ENCODE measurements around the gene BCL2.

BCL2 gene

DNA sequence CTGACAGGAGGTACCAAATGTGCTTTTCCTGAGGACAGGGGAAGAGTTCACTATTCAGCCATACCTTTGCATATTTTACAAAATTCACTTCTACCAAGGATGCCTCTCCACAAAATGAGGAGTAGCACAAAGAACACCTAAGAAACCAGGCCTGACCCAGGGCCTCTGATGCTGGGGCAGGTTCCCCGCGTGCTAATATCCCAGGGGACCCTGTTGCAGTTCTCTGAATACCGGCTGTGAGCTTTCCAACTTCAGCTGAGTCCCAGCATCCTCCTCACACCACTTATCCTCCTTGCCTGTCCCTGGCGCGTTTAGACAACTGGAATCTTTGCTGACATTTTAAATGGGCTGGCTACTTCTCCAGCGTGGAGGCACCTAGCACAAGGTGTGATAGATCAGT lies 142.3 kb downstream of the BCL2 start:
- Histone ChIP-seq H3K4me3 (ENCODE audit: insufficient read depth, low read depth, low read length) (no peak overlapping the region), H3K27ac (ENCODE audit: insufficient read depth, low read depth, low read length, poor library complexity, severe bottlenecking) (no peak overlapping the region), H3K36me3 (ENCODE audit: control insufficient read depth, insufficient read depth, low read length) (no peaks in the 10 kb centered on the region), H3K4me1 (ENCODE audit: control insufficient read depth, insufficient read depth, low read length) (peaks cover 37% of the 10 kb centered on the region), H3K27me3 (ENCODE audit: control insufficient read depth, insufficient read depth, low read length, poor library complexity, severe bottlenecking) (no peaks in the 10 kb centered on the region), H3K9me3 (ENCODE audit: control insufficient read depth, low read length) (no peaks in the 10 kb centered on the region)
- WGBS, 2 experiments: 93% methylated on average over 6 of the region's 6 CpGs

DNA sequence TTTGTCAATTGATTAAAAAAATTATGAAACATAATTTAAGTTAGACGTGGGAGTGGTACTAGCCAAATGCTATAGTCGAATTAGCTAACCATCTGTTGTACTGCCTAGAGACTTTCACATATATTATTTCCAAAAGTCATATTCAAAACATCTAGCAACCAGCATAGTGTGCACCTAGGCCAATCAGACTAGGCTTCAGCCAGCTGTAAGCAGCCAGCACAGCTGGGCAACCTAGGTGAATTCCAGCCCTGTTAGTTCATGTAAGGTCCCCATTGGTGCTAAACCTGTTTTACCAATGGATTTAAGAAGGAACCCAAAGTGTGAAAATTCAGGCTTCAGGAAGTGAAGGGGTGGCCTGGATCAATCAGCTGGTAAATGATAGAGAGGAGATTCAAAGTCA lies 144.3 kb downstream of the BCL2 start:
- no peaks in the 10 kb centered on the region for H3K9me3 ChIP-seq (ENCODE audit: control insufficient read depth, low read length)
- H3K4me1 ChIP-seq (ENCODE audit: control insufficient read depth, insufficient read depth, low read length): peaks cover 31% of the 10 kb centered on the region
- H3K27ac ChIP-seq (ENCODE audit: insufficient read depth, low read depth, low read length, poor library complexity, severe bottlenecking): no peak overlapping the region
- H3K27me3 ChIP-seq (ENCODE audit: control insufficient read depth, insufficient read depth, low read length, poor library complexity, severe bottlenecking): no peaks in the 10 kb centered on the region
- H3K36me3 ChIP-seq (ENCODE audit: control insufficient read depth, insufficient read depth, low read length): no peaks in the 10 kb centered on the region
- 83 to 91% methylated on average over 2 of the region's 2 CpGs for WGBS, 2 experiments
- H3K4me3 ChIP-seq (ENCODE audit: insufficient read depth, low read depth, low read length): no peak overlapping the region

DNA sequence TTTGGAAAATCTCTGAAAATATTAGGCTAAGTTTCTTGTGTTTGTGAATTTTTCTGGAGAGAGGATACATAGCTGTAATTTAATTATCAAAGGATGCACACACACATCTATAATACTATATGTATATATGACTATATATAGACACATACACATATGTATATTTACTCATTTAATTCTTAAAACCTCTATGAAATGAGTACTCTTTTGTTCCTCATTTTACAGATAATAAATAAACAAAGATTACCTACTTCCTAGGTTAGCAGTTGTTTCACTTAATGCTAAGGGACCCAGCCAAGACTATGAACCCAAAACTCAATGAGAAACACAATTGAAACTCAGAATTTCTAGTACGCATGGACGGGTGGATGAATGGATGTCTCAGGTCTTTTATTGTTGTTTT lies 145.6 kb downstream of the BCL2 start:
- Histone ChIP-seq H3K27ac (ENCODE audit: insufficient read depth, low read depth, low read length, poor library complexity, severe bottlenecking) (no peak overlapping the region), H3K27me3 (ENCODE audit: control insufficient read depth, insufficient read depth, low read length, poor library complexity, severe bottlenecking) (no peaks in the 10 kb centered on the region), H3K4me1 (ENCODE audit: control insufficient read depth, insufficient read depth, low read length) (peaks cover 18% of the 10 kb centered on the region), H3K36me3 (ENCODE audit: control insufficient read depth, insufficient read depth, low read length) (no peaks in the 10 kb centered on the region), H3K9me3 (ENCODE audit: control insufficient read depth, low read length) (no peaks in the 10 kb centered on the region), H3K4me3 (ENCODE audit: insufficient read depth, low read depth, low read length) (no peak overlapping the region)
- WGBS, 2 experiments: 93 to 100% methylated on average over 2 of the region's 2 CpGs

- Histone ChIP-seq H3K4me1 (ENCODE audit: control insufficient read depth, insufficient read depth, low read length) (no peaks in the 10 kb centered on the region), H3K36me3 (ENCODE audit: control insufficient read depth, insufficient read depth, low read length) (no peaks in the 10 kb centered on the region), H3K27ac (ENCODE audit: insufficient read depth, low read depth, low read length, poor library complexity, severe bottlenecking) (no peak overlapping the region), H3K9me3 (ENCODE audit: control insufficient read depth, low read length) (no peaks in the 10 kb centered on the region), H3K27me3 (ENCODE audit: control insufficient read depth, insufficient read depth, low read length, poor library complexity, severe bottlenecking) (no peaks in the 10 kb centered on the region), H3K4me3 (ENCODE audit: insufficient read depth, low read depth, low read length) (no peak overlapping the region)
- 94 to 98% methylated on average over 4 to 5 of the region's 5 CpGs for WGBS, 2 experiments
Measured at GRCh38 chr18:63169853-63170252, 149.7 kb downstream of the BCL2 start.

GRCh38 chr18:63168287-63168686 lies 151.3 kb downstream of the BCL2 start:
- Histone ChIP-seq H3K4me1 (ENCODE audit: control insufficient read depth, insufficient read depth, low read length) (no peaks in the 10 kb centered on the region), H3K27ac (ENCODE audit: insufficient read depth, low read depth, low read length, poor library complexity, severe bottlenecking) (no peak overlapping the region), H3K27me3 (ENCODE audit: control insufficient read depth, insufficient read depth, low read length, poor library complexity, severe bottlenecking) (no peaks in the 10 kb centered on the region), H3K36me3 (ENCODE audit: control insufficient read depth, insufficient read depth, low read length) (no peaks in the 10 kb centered on the region), H3K9me3 (ENCODE audit: control insufficient read depth, low read length) (no peaks in the 10 kb centered on the region), H3K4me3 (ENCODE audit: insufficient read depth, low read depth, low read length) (no peak overlapping the region)
- 92 to 95% methylated on average over 5 of the region's 5 CpGs for WGBS, 2 experiments

GRCh38 chr18:63166142-63166541 lies 153.4 kb downstream of the BCL2 start:
- Histone ChIP-seq H3K9me3 (ENCODE audit: control insufficient read depth, low read length) (no peaks in the 10 kb centered on the region), H3K36me3 (ENCODE audit: control insufficient read depth, insufficient read depth, low read length) (no peaks in the 10 kb centered on the region)

GRCh38 chr18:63164396-63164795 lies 155.2 kb downstream of the BCL2 start:
- 93 to 100% methylated on average over 1 of the region's 1 CpG for WGBS, 2 experiments
- Histone ChIP-seq H3K4me1 (ENCODE audit: control insufficient read depth, insufficient read depth, low read length) (no peaks in the 10 kb centered on the region), H3K36me3 (ENCODE audit: control insufficient read depth, insufficient read depth, low read length) (no peaks in the 10 kb centered on the region), H3K9me3 (ENCODE audit: control insufficient read depth, low read length) (no peaks in the 10 kb centered on the region), H3K27ac (ENCODE audit: insufficient read depth, low read depth, low read length, poor library complexity, severe bottlenecking) (no peak overlapping the region), H3K4me3 (ENCODE audit: insufficient read depth, low read depth, low read length) (no peak overlapping the region), H3K27me3 (ENCODE audit: control insufficient read depth, insufficient read depth, low read length, poor library complexity, severe bottlenecking) (no peaks in the 10 kb centered on the region)

More at GRCh38 chr18:63166142-63166541, 153.4 kb downstream of the BCL2 start:
- Histone ChIP-seq H3K27ac (ENCODE audit: insufficient read depth, low read depth, low read length, poor library complexity, severe bottlenecking) (no peak overlapping the region), H3K27me3 (ENCODE audit: control insufficient read depth, insufficient read depth, low read length, poor library complexity, severe bottlenecking) (no peaks in the 10 kb centered on the region), H3K4me3 (ENCODE audit: insufficient read depth, low read depth, low read length) (no peak overlapping the region), H3K4me1 (ENCODE audit: control insufficient read depth, insufficient read depth, low read length) (no peaks in the 10 kb centered on the region)
- WGBS, 2 experiments: 92 to 94% methylated on average over 12 of the region's 12 CpGs

DNA sequence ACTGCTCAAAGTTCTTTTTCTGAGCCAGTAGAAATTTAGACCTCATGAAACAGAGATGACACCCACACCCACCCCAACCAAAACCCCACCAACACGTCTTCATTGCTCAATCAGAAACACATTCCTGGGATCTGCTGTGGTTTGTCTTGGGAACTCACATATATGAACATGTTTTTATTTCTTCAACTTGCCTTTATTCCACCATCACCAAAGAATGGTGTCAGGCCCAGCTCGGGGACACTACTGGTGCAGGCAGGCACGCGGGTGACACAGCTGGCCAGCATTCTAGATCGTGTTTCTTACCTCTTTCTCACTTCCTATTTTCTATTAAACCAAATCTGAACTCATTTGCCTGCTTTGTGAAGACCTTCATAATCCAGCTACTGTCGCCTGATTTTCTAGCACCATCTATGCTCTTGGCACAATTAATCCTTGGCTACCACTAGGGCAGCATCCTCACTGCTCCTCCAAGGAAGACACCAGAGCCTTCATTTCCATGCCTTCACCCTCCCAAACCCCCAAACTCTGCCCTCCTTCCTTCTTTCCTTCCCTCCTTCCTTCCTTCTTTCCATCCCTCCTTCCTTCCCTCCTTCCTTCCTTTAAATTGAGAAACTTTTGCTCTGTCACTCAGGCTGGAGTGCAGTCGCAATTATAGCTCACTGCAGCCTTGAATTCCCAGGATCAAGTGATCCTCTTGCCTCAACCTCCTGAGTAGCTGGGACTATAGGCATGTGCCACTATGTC lies 157.1 kb downstream of the BCL2 start:
- H3K9me3 ChIP-seq (ENCODE audit: control insufficient read depth, low read length): no peaks in the 10 kb centered on the region
- no peaks in the 10 kb centered on the region for H3K4me1 ChIP-seq (ENCODE audit: control insufficient read depth, insufficient read depth, low read length)
- no peaks in the 10 kb centered on the region for H3K36me3 ChIP-seq (ENCODE audit: control insufficient read depth, insufficient read depth, low read length)
- H3K27ac ChIP-seq (ENCODE audit: insufficient read depth, low read depth, low read length, poor library complexity, severe bottlenecking): no peak overlapping the region
- H3K27me3 ChIP-seq (ENCODE audit: control insufficient read depth, insufficient read depth, low read length, poor library complexity, severe bottlenecking): no peaks in the 10 kb centered on the region
- no peak overlapping the region for H3K4me3 ChIP-seq (ENCODE audit: insufficient read depth, low read depth, low read length)
- WGBS, 2 experiments: 92 to 94% methylated on average over 7 of the region's 7 CpGs

DNA sequence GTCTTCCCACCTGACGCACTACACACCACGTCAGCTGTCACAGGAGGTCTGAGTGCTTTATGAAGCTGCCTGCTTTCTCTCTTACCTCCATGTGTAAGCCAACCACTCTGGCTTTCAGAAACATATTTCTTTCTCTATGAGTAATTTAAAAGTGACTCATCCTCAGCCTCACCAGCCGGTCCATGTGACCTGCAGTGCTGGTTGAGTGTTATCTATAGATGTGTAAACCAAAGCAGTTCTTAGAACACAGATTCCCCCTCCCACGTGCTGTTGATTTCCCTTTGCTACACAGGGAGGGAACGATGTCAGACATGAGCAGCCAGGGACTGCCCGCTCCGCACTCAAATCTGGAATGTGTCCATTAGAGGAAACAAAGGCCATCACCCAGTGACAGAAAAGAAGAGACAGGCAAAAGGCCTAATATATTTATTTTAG lies 157.8 kb downstream of the BCL2 start:
- Histone ChIP-seq H3K27ac (ENCODE audit: insufficient read depth, low read depth, low read length, poor library complexity, severe bottlenecking) (no peak overlapping the region), H3K4me3 (ENCODE audit: insufficient read depth, low read depth, low read length) (no peak overlapping the region), H3K9me3 (ENCODE audit: control insufficient read depth, low read length) (no peaks in the 10 kb centered on the region), H3K27me3 (ENCODE audit: control insufficient read depth, insufficient read depth, low read length, poor library complexity, severe bottlenecking) (no peaks in the 10 kb centered on the region), H3K36me3 (ENCODE audit: control insufficient read depth, insufficient read depth, low read length) (no peaks in the 10 kb centered on the region), H3K4me1 (ENCODE audit: control insufficient read depth, insufficient read depth, low read length) (no peaks in the 10 kb centered on the region)
- 87 to 91% methylated on average over 6 to 7 of the region's 7 CpGs for WGBS, 2 experiments

DNA sequence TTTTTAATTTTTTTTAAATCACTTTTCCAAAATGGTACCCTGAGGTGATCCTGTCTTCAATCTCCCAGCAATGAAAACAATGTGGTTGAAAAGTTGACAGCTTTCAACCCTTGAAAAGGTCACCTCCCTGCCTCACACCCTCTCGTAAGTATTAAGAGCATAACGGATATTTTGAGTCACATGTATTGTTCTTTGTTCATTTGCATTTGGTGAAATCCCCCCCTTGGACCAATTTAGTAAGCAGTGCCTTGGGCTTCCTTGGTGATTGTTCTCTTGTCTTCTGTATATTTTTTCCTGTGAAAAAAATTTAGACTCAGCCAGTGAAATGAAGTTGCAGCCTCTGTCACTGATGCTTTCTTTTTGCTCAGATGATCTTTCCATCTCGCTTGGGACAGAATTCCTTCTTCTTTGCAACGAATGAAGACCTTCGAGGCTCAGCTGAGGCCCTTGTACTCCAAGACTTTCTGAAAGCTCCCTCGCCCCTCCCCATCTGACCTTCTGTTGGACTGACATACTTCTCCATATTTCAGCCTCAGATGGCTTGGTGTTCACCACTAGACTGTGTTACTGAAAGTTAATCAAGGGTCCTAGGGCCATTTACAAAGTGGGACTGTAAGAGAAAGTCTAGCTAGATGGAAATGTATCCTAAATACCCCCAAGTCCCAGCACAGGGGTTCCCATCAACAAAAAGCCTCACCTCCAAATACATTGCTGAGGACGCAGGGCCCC lies 158.4 kb downstream of the BCL2 start:
- Histone ChIP-seq H3K27me3 (ENCODE audit: control insufficient read depth, insufficient read depth, low read length, poor library complexity, severe bottlenecking) (no peaks in the 10 kb centered on the region), H3K36me3 (ENCODE audit: control insufficient read depth, insufficient read depth, low read length) (no peaks in the 10 kb centered on the region), H3K27ac (ENCODE audit: insufficient read depth, low read depth, low read length, poor library complexity, severe bottlenecking) (no peak overlapping the region), H3K4me3 (ENCODE audit: insufficient read depth, low read depth, low read length) (no peak overlapping the region), H3K9me3 (ENCODE audit: control insufficient read depth, low read length) (no peaks in the 10 kb centered on the region), H3K4me1 (ENCODE audit: control insufficient read depth, insufficient read depth, low read length) (no peaks in the 10 kb centered on the region)
- 92 to 94% methylated on average over 6 to 7 of the region's 7 CpGs for WGBS, 2 experiments
